Heart right ventricle (tissue), 16 donors: ENCODE measurements around the gene RNF144A. TPM values are rescaled to one million over a fixed set of nuclear protein-coding genes. Genes with fewer than 3 reads are reported as not detected.
A peak's percentile ranks its signal among the peaks of the same experiment; 100 is the strongest.

Experiments
- ATAC-seq, 8 donors: fragments of 200-7000 bp; cut with Tn5 transposase; one replicate each; pipeline ENCODE4 v1.9.1; 2020; ENCODE audit warnings: mild to moderate bottlenecking in 8 of 8, moderate library complexity in 8 of 8, moderate number of reproducible peaks in 1 of 8
- DNase-seq, 2 donors: peaks; one replicate each; pipeline ENCODE4 v3.0.0-alpha.2; 2020
- H3K27ac ChIP-seq, 10 donors: fragments of 200-600 bp; sonication (generic) in 2 of 10; one replicate each; pipeline versions ENCODE4 v1.5.0 to v1.8.0; 2020 to 2022; ENCODE audit warnings: mild to moderate bottlenecking in 3 of 10
- H3K27me3 ChIP-seq, 7 donors: fragments of 200-600 bp; one replicate each; pipeline ENCODE4 v1.8.0; 2021 to 2022; ENCODE audit warnings: mild to moderate bottlenecking in 2 of 7
- H3K36me3 ChIP-seq, 9 donors: fragments of 200-600 bp; sonication (generic) in 1 of 9; one replicate each; pipeline versions ENCODE4 v1.5.0 to v1.8.0; 2020 to 2022; ENCODE audit warnings: mild to moderate bottlenecking in 2 of 9
- H3K4me1 ChIP-seq, 9 donors: fragments of 200-600 bp; sonication (generic) in 1 of 9; one replicate each; pipeline versions ENCODE4 v1.5.0 to v1.8.0; 2020 to 2022; ENCODE audit warnings: mild to moderate bottlenecking in 4 of 9
- H3K4me3 ChIP-seq, 10 donors: fragments of 200-600 bp; sonication (generic) in 2 of 10; one replicate each; pipeline versions ENCODE4 v1.5.0 to v1.8.0; 2020 to 2022; ENCODE audit warnings: mild to moderate bottlenecking in 7 of 10, moderate library complexity in 2 of 10
- H3K9me3 ChIP-seq, 11 donors: fragments of 200-600 bp in 10 of 11; sonication (generic) in 2 of 11; one replicate each; pipeline versions ENCODE4 v1.5.0 to v1.8.0; 2013 to 2022; ENCODE audit warnings: mild to moderate bottlenecking in 2 of 11, control low read depth in 1 of 11, moderate library complexity in 1 of 11
- CTCF ChIP-seq, 9 donors: fragments of 200-600 bp; sonication (generic) in 2 of 9; IDR thresholded peaks; one replicate each; pipeline versions ENCODE4 v1.5.0 to v1.8.0; 2021 to 2022; ENCODE audit warnings: antibody characterized with exemption in 9 of 9, mild to moderate bottlenecking in 5 of 9, moderate library complexity in 1 of 9
- WGBS, 2 donors: extraction: QIAGEN DNeasy Blood & Tissue Kit; methylation state at CpG; one replicate each; pipeline ENCODE4 v1.1.7; 2013; ENCODE audit warnings: inconsistent platforms in 1 of 2; 5-methylcytosine and 5-hydroxymethylcytosine counted together
- intact Hi-C, 10 donors: fragments of 100-400 bp; cut with DNase I; formaldehyde crosslinking; loops; one replicate each; pipeline versions ENCODE4 v1.11.1 to v1.14.2; 2022
- polyA plus RNA-seq, 2 donors: library from polyadenylated mRNA; stranded (reverse); fragments of 200-250 nt; gene quantifications; one replicate each; pipeline ENCODE4 v1.2.3, GENCODE V29; 2013
- total RNA-seq, 10 donors: library from RNA; stranded (reverse); fragmentation: NEBNext Ultra II Directional in 3 of 10; extraction: Animal tissue kit (Norgen Biotek cat#: 25700) in 3 of 10; gene quantifications; one replicate each; pipeline versions ENCODE4 v1.2.1 to v1.2.4, GENCODE V29; 2021 to 2023
- donor health status: Arrhythmogenic right ventricular cardiomyopathy.
- donor health status: ischemic (EF 13 %, LVEDD 7.1; RV severe dilation, severe dysfunction).
- donor health status: healthy with polysubstance abuse.
- donor health status: DM: no; HTN: yes; CAD: no.
- donor health status: DM: no; HTN: no; CAD: no.
- donor health status: ischemic (EF 25% LVEDD 6.9; RV normal size, moderate dysfunction).
- donor health status: ischemic (EF 25% LVEDD 5.7; RV mildly dilated, moderate dysfunction).
- donor health status: healthy.
- donor health status: DM: yes; HTN: yes; CAD: no.
- donor health status: Ischemic cardiomyopathy.
- donor health status: ischemic (EF 35%, LVEDD 5.7; RV mildly dilated, moderate dysfunction).
- donor health status: nonischemic (EF 11% LVEDD 7.7; RV severe dilation, severe dysfunction).
- donor health status: DM: yes; HTN: yes; CAD: no.
- donor health status: PGD.
- donor health status: ischemic (EF 29% LVEDD 5.4; RV normal size, mild dysfunction).
- donor health status: nonischemic (EF 23%, LVEDD 6.1; RV moderate dilation, normal function).

RNF144A gene
- total and polyA plus RNA-seq, 12 donors, result 3.6 to 19.7 (median 11.6) TPM

DNA sequence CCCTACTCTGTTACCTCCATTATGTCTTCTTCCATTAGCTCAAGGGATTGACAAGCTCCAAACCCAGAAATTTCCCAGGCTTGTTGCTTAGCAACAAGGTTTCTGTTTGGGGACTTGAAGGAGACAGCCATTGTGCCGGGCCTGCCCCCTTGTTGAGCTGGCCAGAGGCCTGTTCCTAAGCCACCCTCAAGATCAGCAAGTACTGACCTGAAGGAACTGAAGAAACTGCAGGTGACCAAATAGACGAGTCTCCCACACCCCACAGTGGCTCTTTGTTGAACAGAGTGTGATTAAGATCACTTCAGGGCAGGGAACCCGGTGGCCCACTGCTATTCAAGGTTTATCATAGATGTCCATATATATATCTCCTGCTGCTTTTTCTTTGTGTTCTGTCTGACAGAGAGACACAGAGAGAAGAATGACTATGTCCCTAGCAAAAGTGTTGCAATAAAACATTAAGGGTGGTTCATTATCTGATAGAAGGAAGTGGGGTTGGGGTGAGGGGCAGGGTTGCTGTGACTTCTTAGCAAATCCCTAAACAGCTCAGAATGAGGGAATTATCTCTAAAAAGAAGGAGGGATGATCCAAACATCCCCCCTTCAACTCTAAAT is 69.2 kb downstream of the RNF144A start:
- H3K4me3 ChIP-seq, result no peak overlapping the region
- no peak for TF ChIP-seq CTCF (IDR thresholded peaks at IDR 0.05)
- intact Hi-C loops, result loop anchor here in 1 of 10 donors (10.0 kb wide), 1 partner anchor 62 kb away; no protein-coding TSS in a partner anchor
- ATAC-seq (peak in 7 of 8 donors; percentile 10 to 61 (median 37)), DNase-seq (no peak)
- H3K4me1 ChIP-seq, result peaks cover 17 to 68% (median 42%) of the 10 kb centered on the region in 9 donors
- H3K9me3 ChIP-seq, result peaks cover 0 to 4% (median 0%) of the 10 kb centered on the region in 11 donors
- 30 to 36% methylated on average over 3 of the region's 3 CpGs for WGBS, 2 donors
- H3K27me3 ChIP-seq, result no peaks in the 10 kb centered on the region
- H3K36me3 ChIP-seq, result peaks cover 0 to 9% (median 0%) of the 10 kb centered on the region in 9 donors
- peak overlapping the region in 9 of 10 donors; percentile 37 to 75 (median 59) for H3K27ac ChIP-seq

GRCh38 chr2:6986912-6987361 is 69.7 kb downstream of the RNF144A start:
- Histone ChIP-seq H3K9me3 (peaks cover 0 to 4% (median 0%) of the 10 kb centered on the region in 11 donors), H3K4me1 (peaks cover 17 to 67% (median 47%) of the 10 kb centered on the region in 9 donors), H3K27me3 (no peaks in the 10 kb centered on the region), H3K4me3 (peak overlapping the region in 1 of 10 donors; percentile 27), H3K27ac (peak overlapping the region in 9 of 10 donors; percentile 37 to 75 (median 59)), H3K36me3 (peaks cover 0 to 14% (median 0%) of the 10 kb centered on the region in 9 donors)
- ATAC-seq (peak in 5 of 8 donors; percentile 5 to 41 (median 38)), DNase-seq (no peak)
- WGBS, 2 donors, result 41 to 53% methylated on average over 12 of the region's 12 CpGs
- TF ChIP-seq CTCF (IDR thresholded peaks at IDR 0.05), result no peak
- intact Hi-C loops, result loop anchor here in 1 of 10 donors (10.0 kb wide), 1 partner anchor 62 kb away; no protein-coding TSS in a partner anchor

DNA sequence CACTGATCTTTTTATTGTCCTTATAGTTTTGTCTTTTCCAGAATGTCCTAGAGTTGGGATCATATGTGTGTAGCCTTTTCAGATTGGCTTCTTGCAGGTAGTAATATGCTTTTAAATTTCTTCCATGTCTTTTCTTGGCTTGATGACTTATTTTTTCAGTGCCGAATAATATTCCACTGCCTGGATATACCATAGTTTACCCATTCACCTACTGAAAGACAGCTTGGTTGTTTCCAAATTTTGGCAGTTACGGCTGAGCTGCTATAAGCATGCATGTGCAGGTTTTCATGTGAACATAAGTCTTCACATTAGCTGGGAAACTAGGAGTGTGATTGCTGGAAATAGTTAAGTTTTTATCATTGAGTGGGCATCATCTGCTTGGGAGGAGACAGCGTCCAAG is 73.7 kb downstream of the RNF144A start:
- Histone ChIP-seq H3K9me3 (peaks cover 0 to 4% (median 0%) of the 10 kb centered on the region in 11 donors), H3K4me1 (peaks cover 8 to 70% (median 51%) of the 10 kb centered on the region in 9 donors), H3K27ac (no peak overlapping the region), H3K36me3 (peaks cover 0 to 14% (median 0%) of the 10 kb centered on the region in 9 donors), H3K27me3 (no peaks in the 10 kb centered on the region), H3K4me3 (no peak overlapping the region)
- intact Hi-C loops, result loop anchor here in 1 of 10 donors (5.0 kb wide), 1 partner anchor 34 kb away; no protein-coding TSS in a partner anchor
- WGBS, 2 donors, result 86 to 88% methylated on average over 3 of the region's 3 CpGs
- DNase-seq (no peak), ATAC-seq (no peak)
- TF ChIP-seq CTCF (IDR thresholded peaks at IDR 0.05), result no peak

DNA sequence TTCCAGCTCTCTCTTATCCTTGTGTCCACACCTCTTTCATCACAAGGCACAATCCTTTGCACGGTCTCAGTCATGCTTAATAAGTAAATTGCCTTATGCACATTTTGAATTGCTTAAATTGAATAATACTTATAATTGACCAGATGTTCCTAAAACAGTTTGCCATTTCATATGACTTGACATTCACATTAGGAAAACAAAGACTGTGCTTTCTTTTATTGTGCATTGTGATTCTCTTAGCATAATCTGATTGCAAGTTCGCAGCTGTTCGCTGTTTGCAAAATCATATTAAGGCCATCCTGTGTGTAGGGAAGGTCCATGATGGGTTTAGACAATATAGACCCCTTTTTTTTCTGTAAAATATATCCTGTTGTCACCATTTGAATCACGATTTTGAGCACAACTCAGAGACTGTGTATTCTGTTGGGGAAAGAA is 75.6 kb downstream of the RNF144A start:
- peaks cover 0 to 4% (median 0%) of the 10 kb centered on the region in 11 donors for H3K9me3 ChIP-seq
- ATAC-seq, result peak in 1 of 8 donors; percentile 7
- 50 to 57% methylated on average over 4 of the region's 4 CpGs for WGBS, 2 donors
- peaks cover 0 to 50% (median 34%) of the 10 kb centered on the region in 9 donors for H3K4me1 ChIP-seq
- TF ChIP-seq CTCF (IDR thresholded peaks at IDR 0.05), result no peak
- H3K36me3 ChIP-seq, result peaks cover 0 to 25% (median 0%) of the 10 kb centered on the region in 9 donors
- no peaks in the 10 kb centered on the region for H3K27me3 ChIP-seq
- no peak for DNase-seq
- H3K27ac ChIP-seq, result peak overlapping the region; percentile 28 to 82 (median 66)
- intact Hi-C loops, result loop anchor here in 1 of 10 donors (5.0 kb wide), 1 partner anchor 36 kb away; no protein-coding TSS in a partner anchor
- H3K4me3 ChIP-seq, result no peak overlapping the region
